WTC11 (cell line): ENCODE data around the gene RAB11FIP3. TPM values are rescaled to one million over a fixed set of nuclear protein-coding genes. Genes with fewer than 3 reads are reported as not detected.
A peak's percentile ranks its signal among the peaks of the same experiment; 100 is the strongest.

Experiments used
- ATAC-seq: fragments of 200-7000 bp; cut with Tn5 transposase; 2 replicates; pipeline ENCODE4 v1.10.0; 2021; ENCODE audit warnings: mild to moderate bottlenecking, moderate library complexity
- CTCF ChIA-PET: fragments of 300-600 bp; sonication (Branson Sonifier 250); formaldehyde crosslinking; loops from one replicate; lab custom pipeline; 2021; ENCODE audit warnings: antibody characterized with exemption; lab: Charles Lee
- POLR2A ChIA-PET: fragments of 350-600 bp; sonication (Branson Sonifier 250); formaldehyde crosslinking; loops from one replicate; lab custom pipeline; 2021; ENCODE audit warnings: antibody characterized with exemption; lab: Charles Lee
- DNase-seq: peaks from one replicate; pipeline ENCODE4 v3.0.0; 2021; ENCODE audit warnings: low spot score
- H3K27ac Mint-ChIP-seq: 2 replicates; pipeline ENCODE4 v1.8.0; 2021; ENCODE audit warnings: mixed read lengths
- H3K27me3 Mint-ChIP-seq: 2 replicates; pipeline ENCODE4 v1.8.0; 2021; ENCODE audit warnings: low read depth, mild to moderate bottlenecking, moderate library complexity, mixed read lengths
- H3K36me3 Mint-ChIP-seq: 2 replicates; pipeline ENCODE4 v1.8.0; 2021; ENCODE audit warnings: mixed read lengths
- H3K4me1 Mint-ChIP-seq: 2 replicates; pipeline ENCODE4 v1.8.0; 2022; ENCODE audit warnings: mixed read lengths
- H3K4me3 Mint-ChIP-seq: 2 replicates; pipeline ENCODE4 v1.8.0; 2021; ENCODE audit warnings: mild to moderate bottlenecking, moderate library complexity, mixed read lengths
- H3K9me3 Mint-ChIP-seq: 2 replicates; pipeline ENCODE4 v1.8.0; 2021; ENCODE audit warnings: mixed read lengths
- ATF1 ChIP-seq: sonication (generic); formaldehyde crosslinking; IDR thresholded peaks from 2 replicates; pipeline ENCODE4 v1.8.1; 2023; ENCODE audit warnings: mild to moderate bottlenecking, moderate library complexity, missing genetic modification reagents
- EMX1 ChIP-seq: fragments of 250-450 bp; sonication (Bioruptor Pico); IDR thresholded peaks from 2 replicates; pipeline ENCODE4 v1.8.0; 2021; ENCODE audit warnings: mild to moderate bottlenecking
- ESRRA ChIP-seq: sonication (generic); formaldehyde crosslinking; IDR thresholded peaks from 2 replicates; pipeline ENCODE4 v1.8.1; 2022; ENCODE audit warnings: mild to moderate bottlenecking, missing genetic modification reagents, borderline replicate concordance
- GRHL2 ChIP-seq: fragments of 250-450 bp; sonication (Bioruptor Pico); IDR thresholded peaks from 2 replicates; pipeline ENCODE4 v1.8.0; 2022; ENCODE audit warnings: mild to moderate bottlenecking, moderate library complexity; ENCODE audit not compliant: insufficient replicate concordance, severe bottlenecking
- GTF2I ChIP-seq: fragments of 250-450 bp; sonication (Bioruptor Pico); conservative IDR thresholded peaks from 2 replicates; pipeline ENCODE4 v1.4.0; 2021; ENCODE audit warnings: mild to moderate bottlenecking
- KAT7 ChIP-seq: sonication (generic); formaldehyde crosslinking; IDR thresholded peaks from 2 replicates; pipeline ENCODE4 v1.8.1; 2023; ENCODE audit warnings: missing genetic modification reagents, mild to moderate bottlenecking, borderline replicate concordance
- MLX ChIP-seq: sonication (generic); formaldehyde crosslinking; IDR thresholded peaks from 2 replicates; pipeline ENCODE4 v1.8.1; 2023; ENCODE audit warnings: mild to moderate bottlenecking, missing genetic modification reagents, moderate library complexity
- NFATC4 ChIP-seq: fragments of 250-450 bp; sonication (Bioruptor Pico); IDR thresholded peaks from 2 replicates; pipeline ENCODE4 v1.9.0; 2021; ENCODE audit warnings: mild to moderate bottlenecking
- NFYB ChIP-seq: sonication (generic); formaldehyde crosslinking; conservative IDR thresholded peaks from 2 replicates; pipeline ENCODE4 v1.8.0; 2022; ENCODE audit warnings: low read depth, missing genetic modification reagents
- PRRX2 ChIP-seq: fragments of 250-450 bp; sonication (Bioruptor Pico); IDR thresholded peaks from 2 replicates; pipeline ENCODE4 v1.8.0; 2021; ENCODE audit warnings: mild to moderate bottlenecking
- SOX15 ChIP-seq: fragments of 250-450 bp; sonication (Bioruptor Pico); IDR thresholded peaks from 2 replicates; pipeline ENCODE4 v1.9.0; 2021; ENCODE audit warnings: mild to moderate bottlenecking
- ZBTB21 ChIP-seq: sonication (generic); formaldehyde crosslinking; IDR thresholded peaks from 2 replicates; pipeline ENCODE4 v1.8.1; 2023; ENCODE audit warnings: mild to moderate bottlenecking, missing genetic modification reagents, borderline replicate concordance
- ZNF317 ChIP-seq: sonication (generic); formaldehyde crosslinking; IDR thresholded peaks from 2 replicates; pipeline ENCODE4 v1.8.1; 2023; ENCODE audit warnings: low read depth, mild to moderate bottlenecking, moderate library complexity, missing genetic modification reagents, borderline replicate concordance
- ZNF423 ChIP-seq: fragments of 250-450 bp; sonication (Bioruptor Pico); IDR thresholded peaks from 2 replicates; pipeline ENCODE4 v2.1.2; 2022; ENCODE audit warnings: mild to moderate bottlenecking, moderate library complexity
- ZNF671 ChIP-seq: fragments of 250-450 bp; sonication (Bioruptor Pico); IDR thresholded peaks from 2 replicates; pipeline ENCODE4 v1.8.0; 2021; ENCODE audit warnings: mild to moderate bottlenecking
- total RNA-seq: library from RNA; stranded (reverse); gene quantifications from 3 replicates; pipeline ENCODE4 v1.2.3, GENCODE V29; 2021
- TF ChIP-seq, protein P1 (sequence below): sonication (generic); formaldehyde crosslinking; IDR thresholded peaks from 2 replicates; pipeline ENCODE4 v1.8.0; 2023; ENCODE audit warnings: mild to moderate bottlenecking, missing genetic modification reagents
- TF ChIP-seq, protein P2 (sequence below): fragments of 250-450 bp; sonication (Bioruptor Pico); conservative IDR thresholded peaks from 2 replicates; pipeline ENCODE4 v1.9.0; 2021; ENCODE audit warnings: mild to moderate bottlenecking
- TF ChIP-seq, protein P3 (sequence below): sonication (generic); formaldehyde crosslinking; IDR thresholded peaks from 2 replicates; pipeline ENCODE4 v1.8.0; 2023; ENCODE audit warnings: missing genetic modification reagents
- TF ChIP-seq, protein P4 (sequence below): fragments of 250-450 bp; sonication (Bioruptor Pico); IDR thresholded peaks from 2 replicates; pipeline ENCODE4 v1.9.0; 2021; ENCODE audit warnings: mild to moderate bottlenecking

RAB11FIP3 gene
- total RNA-seq, 1 experiment from 2014 or later: 38.6 TPM

- TF ChIP-seq, protein P1, sequence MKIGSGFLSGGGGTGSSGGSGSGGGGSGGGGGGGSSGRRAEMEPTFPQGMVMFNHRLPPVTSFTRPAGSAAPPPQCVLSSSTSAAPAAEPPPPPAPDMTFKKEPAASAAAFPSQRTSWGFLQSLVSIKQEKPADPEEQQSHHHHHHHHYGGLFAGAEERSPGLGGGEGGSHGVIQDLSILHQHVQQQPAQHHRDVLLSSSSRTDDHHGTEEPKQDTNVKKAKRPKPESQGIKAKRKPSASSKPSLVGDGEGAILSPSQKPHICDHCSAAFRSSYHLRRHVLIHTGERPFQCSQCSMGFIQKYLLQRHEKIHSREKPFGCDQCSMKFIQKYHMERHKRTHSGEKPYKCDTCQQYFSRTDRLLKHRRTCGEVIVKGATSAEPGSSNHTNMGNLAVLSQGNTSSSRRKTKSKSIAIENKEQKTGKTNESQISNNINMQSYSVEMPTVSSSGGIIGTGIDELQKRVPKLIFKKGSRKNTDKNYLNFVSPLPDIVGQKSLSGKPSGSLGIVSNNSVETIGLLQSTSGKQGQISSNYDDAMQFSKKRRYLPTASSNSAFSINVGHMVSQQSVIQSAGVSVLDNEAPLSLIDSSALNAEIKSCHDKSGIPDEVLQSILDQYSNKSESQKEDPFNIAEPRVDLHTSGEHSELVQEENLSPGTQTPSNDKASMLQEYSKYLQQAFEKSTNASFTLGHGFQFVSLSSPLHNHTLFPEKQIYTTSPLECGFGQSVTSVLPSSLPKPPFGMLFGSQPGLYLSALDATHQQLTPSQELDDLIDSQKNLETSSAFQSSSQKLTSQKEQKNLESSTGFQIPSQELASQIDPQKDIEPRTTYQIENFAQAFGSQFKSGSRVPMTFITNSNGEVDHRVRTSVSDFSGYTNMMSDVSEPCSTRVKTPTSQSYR (CRISPR knock-in tag): no peak
- TF ChIP-seq GTF2I (CRISPR knock-in tag) (0 out of 2 replicates have a peak, but pooled peaks have one; percentile 24), ZBTB21 (CRISPR knock-in tag) (no peak), ESRRA (CRISPR knock-in tag) (0 out of 2 replicates have a peak, but pooled peaks have one; percentile 26), EMX1 (CRISPR knock-in tag) (no peak), ZNF423 (no peak), MLX (CRISPR knock-in tag) (no peak), NFATC4 (CRISPR knock-in tag) (no peak), SOX15 (no peak), GRHL2 (no peak), ZNF317 (CRISPR knock-in tag) (no peak), KAT7 (CRISPR knock-in tag) (no peak), PRRX2 (CRISPR knock-in tag) (no peak), ATF1 (CRISPR knock-in tag) (no peak)
- TF ChIP-seq, protein P2, sequence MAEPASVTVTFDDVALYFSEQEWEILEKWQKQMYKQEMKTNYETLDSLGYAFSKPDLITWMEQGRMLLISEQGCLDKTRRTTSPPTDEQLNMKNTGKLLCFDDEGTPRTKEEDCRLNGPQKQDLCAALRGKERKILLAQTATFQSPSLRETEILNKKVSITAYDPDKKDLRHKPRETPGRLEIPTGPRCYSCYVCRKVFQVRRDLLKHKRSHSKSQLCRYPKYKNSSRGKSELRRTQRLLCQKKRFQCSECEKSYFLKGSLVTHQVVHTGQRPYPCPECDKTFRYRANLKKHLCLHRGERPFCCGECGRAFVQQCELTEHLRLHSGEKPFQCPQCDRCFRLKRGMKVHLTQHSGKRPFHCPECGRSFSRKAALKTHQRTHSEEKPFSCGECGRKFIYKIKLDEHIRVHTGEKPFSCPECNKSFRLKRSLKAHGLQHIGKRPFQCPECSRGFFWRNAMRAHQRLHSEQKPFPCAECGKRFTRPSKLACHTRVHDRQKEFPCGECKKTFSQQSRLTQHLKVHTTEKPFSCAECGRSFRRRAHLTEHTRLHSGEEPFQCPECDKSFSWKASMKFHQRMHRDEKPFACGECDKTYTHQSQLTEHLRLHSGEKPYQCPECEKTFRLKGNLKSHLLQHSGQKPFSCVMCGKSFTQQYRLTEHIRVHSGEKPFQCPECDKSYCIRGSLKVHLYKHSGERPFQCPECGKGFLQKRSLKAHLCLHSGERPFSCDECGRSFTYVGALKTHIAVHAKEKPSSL (CRISPR knock-in tag): no peak
- TF ChIP-seq, protein P3, sequence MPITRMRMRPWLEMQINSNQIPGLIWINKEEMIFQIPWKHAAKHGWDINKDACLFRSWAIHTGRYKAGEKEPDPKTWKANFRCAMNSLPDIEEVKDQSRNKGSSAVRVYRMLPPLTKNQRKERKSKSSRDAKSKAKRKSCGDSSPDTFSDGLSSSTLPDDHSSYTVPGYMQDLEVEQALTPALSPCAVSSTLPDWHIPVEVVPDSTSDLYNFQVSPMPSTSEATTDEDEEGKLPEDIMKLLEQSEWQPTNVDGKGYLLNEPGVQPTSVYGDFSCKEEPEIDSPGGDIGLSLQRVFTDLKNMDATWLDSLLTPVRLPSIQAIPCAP: no peak
Observed at GRCh38 chr16:522320-523096, 97.1 kb downstream of the RAB11FIP3 start (continued).

DNA sequence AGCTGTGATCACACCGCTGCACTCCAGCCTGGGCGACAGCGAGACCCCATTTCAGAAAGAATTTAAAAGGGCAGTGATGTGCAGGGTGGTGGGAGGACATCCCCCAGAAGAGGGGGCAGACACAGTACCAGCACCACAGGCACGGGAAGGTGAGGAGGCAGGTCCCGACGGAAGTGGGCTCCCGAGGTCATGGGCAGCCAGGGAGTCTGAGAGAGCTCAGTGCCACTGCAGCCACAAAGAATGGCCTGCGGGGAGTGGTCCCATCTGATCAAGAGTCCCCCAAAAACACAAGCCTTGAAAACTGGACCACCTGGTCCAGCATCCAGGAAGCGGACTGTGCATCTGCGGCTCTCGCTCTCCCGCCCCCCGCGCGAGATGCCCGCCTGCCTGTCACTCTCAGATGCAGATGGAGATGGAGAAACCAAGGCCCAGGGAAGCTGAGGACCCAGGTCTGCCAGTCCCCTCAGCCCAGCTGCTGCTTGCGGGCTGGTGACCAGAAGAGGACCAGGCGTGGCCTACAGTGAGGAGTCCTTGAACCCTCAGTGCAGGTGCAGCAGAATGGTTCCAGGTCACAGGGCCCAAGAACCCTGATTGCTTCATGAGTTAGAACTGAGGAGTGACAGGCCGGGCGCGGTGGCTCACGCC lies 97.8 kb downstream of the RAB11FIP3 start:
- ATAC-seq (no peak), DNase-seq (no peak)
- 0 out of 2 replicates have a peak, but pooled peaks have one; percentile 15 for TF ChIP-seq NFYB (CRISPR knock-in tag)
- TF ChIP-seq, protein P4, sequence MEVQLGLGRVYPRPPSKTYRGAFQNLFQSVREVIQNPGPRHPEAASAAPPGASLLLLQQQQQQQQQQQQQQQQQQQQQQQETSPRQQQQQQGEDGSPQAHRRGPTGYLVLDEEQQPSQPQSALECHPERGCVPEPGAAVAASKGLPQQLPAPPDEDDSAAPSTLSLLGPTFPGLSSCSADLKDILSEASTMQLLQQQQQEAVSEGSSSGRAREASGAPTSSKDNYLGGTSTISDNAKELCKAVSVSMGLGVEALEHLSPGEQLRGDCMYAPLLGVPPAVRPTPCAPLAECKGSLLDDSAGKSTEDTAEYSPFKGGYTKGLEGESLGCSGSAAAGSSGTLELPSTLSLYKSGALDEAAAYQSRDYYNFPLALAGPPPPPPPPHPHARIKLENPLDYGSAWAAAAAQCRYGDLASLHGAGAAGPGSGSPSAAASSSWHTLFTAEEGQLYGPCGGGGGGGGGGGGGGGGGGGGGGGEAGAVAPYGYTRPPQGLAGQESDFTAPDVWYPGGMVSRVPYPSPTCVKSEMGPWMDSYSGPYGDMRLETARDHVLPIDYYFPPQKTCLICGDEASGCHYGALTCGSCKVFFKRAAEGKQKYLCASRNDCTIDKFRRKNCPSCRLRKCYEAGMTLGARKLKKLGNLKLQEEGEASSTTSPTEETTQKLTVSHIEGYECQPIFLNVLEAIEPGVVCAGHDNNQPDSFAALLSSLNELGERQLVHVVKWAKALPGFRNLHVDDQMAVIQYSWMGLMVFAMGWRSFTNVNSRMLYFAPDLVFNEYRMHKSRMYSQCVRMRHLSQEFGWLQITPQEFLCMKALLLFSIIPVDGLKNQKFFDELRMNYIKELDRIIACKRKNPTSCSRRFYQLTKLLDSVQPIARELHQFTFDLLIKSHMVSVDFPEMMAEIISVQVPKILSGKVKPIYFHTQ (CRISPR knock-in tag): no peak
- no peak for TF ChIP-seq ZNF671 (CRISPR knock-in tag)
- TF ChIP-seq, protein P1 (CRISPR knock-in tag): no peak
- Mint-ChIP-seq H3K4me3 (no peak overlapping the region), H3K27ac (no peak overlapping the region; the same call in 1 of the 2 replicates), H3K27me3 (no peaks in the 10 kb centered on the region), H3K9me3 (no peaks in the 10 kb centered on the region), H3K4me1 (peaks cover 9% of the 10 kb centered on the region), H3K36me3 (peaks cover 4% of the 10 kb centered on the region; the same call in 1 of the 2 replicates)
- CTCF ChIA-PET: interaction anchor here (1.2 to 2.1 kb wide), 2 partner anchors 11 to 59 kb away, joined by 3 to 6 read pairs; no protein-coding TSS in a partner anchor
- POLR2A ChIA-PET: no interaction called here
